Dendritic cell treated with granulocyte-macrophage colony-stimulating factor and Interleukin-4, amounts not matched to agents 40 ng/mL and 50 ng/mL, for 4 days (primary cell): Measurements from ENCODE around the gene MYLK2.
"Not testable (repeated sequence)": the region's sequence is repeated elsewhere in the genome, so short reads cannot be mapped to it uniquely, and the experiment has no call there.

Experiments
- H3K27ac Mint-ChIP-seq: one replicate; pipeline ENCODE4 v1.8.0; 2022; ENCODE audit warnings: mild to moderate bottlenecking, mixed read lengths
- H3K27me3 Mint-ChIP-seq: one replicate; pipeline ENCODE4 v1.8.0; 2022; ENCODE audit warnings: mild to moderate bottlenecking, mixed read lengths
- H3K36me3 Mint-ChIP-seq: one replicate; pipeline ENCODE4 v1.8.0; 2022; ENCODE audit warnings: low read depth, mixed read lengths
- H3K4me1 Mint-ChIP-seq: one replicate; pipeline ENCODE4 v1.8.0; 2022; ENCODE audit warnings: low read depth, mixed read lengths
- H3K4me3 Mint-ChIP-seq: one replicate; pipeline ENCODE4 v1.8.0; 2022; ENCODE audit warnings: mild to moderate bottlenecking, moderate library complexity, mixed read lengths
- H3K9me3 Mint-ChIP-seq: one replicate; pipeline ENCODE4 v1.8.0; 2022; ENCODE audit warnings: mixed read lengths
- intact Hi-C: fragments of 100-400 bp; cut with micrococcal nuclease; formaldehyde crosslinking; loops from one replicate; pipeline ENCODE4 v1.15.0; 2022

MYLK2 gene

GRCh38 chr20:31823360-31824124 is 4.4 kb downstream of the MYLK2 start:
- intact Hi-C loops, result loop anchor here (1.0 kb wide), 1 partner anchor 23 kb away; no protein-coding TSS in a partner anchor
- H3K27ac Mint-ChIP-seq, result no peak overlapping the region
- H3K36me3 Mint-ChIP-seq, result no peaks in the 10 kb centered on the region
- H3K27me3 Mint-ChIP-seq, result peaks cover 12% of the 10 kb centered on the region
- no peaks in the 10 kb centered on the region for H3K4me1 Mint-ChIP-seq
- no peaks in the 10 kb centered on the region for H3K9me3 Mint-ChIP-seq
- H3K4me3 Mint-ChIP-seq, result no peak overlapping the region

GRCh38 chr20:31824125-31824485 is 4.9 kb downstream of the MYLK2 start:
- intact Hi-C loops, result no loop called here
- Mint-ChIP-seq H3K9me3 (no peaks in the 10 kb centered on the region), H3K27ac (no peak overlapping the region), H3K4me1 (no peaks in the 10 kb centered on the region), H3K27me3 (peaks cover 13% of the 10 kb centered on the region), H3K4me3 (no peak overlapping the region), H3K36me3 (no peaks in the 10 kb centered on the region)

DNA sequence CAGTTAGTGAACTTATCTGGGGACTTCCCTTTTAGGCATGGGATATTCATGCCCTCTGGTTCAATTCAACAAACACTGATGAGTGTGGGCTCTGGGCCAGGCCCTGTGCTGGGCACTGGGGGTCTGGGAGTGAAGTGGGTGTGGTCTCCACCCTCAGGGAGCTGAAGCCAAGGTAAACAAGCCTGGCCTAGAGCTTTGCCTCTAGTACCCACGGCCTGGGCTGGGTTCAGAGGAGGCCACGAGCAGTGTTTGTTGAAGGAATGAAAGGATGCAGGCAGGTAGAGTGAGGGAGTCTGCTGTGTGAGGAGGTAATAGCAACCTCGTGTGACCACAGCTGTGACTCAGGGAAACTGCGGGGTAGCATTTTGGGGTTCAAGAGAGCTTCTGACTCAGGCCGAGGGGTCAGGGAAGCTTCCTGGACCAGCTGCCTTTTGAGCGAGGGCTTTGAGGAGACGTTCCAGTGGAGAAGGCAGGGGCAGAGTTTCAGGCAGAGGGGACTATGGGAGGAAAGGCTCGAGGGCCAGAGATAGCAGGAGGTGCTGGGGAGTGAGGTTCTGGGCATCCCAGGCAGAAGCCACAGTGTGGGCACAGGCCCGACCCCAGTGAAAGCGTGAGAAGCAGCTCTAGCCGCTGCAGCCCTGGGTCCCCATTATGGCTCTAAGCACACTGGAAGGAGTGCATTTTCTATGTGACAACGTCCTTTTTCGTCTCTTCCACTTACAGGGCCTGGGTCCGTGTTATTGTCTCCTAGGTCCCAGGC is 5.6 kb downstream of the MYLK2 start:
- Mint-ChIP-seq H3K27me3 (peaks cover 13% of the 10 kb centered on the region), H3K4me3 (no peak overlapping the region), H3K27ac (no peak overlapping the region), H3K9me3 (no peaks in the 10 kb centered on the region), H3K36me3 (no peaks in the 10 kb centered on the region), H3K4me1 (no peaks in the 10 kb centered on the region)
- intact Hi-C loops, result no loop called here

- no peaks in the 10 kb centered on the region for H3K4me1 Mint-ChIP-seq
- H3K9me3 Mint-ChIP-seq, result no peaks in the 10 kb centered on the region
- H3K27me3 Mint-ChIP-seq, result peaks cover 13% of the 10 kb centered on the region
- intact Hi-C loops, result no loop called here
- H3K27ac Mint-ChIP-seq, result no peak overlapping the region
- no peak overlapping the region for H3K4me3 Mint-ChIP-seq
- H3K36me3 Mint-ChIP-seq, result no peaks in the 10 kb centered on the region
Observed at GRCh38 chr20:31826074-31826473, 6.9 kb downstream of the MYLK2 start.

DNA sequence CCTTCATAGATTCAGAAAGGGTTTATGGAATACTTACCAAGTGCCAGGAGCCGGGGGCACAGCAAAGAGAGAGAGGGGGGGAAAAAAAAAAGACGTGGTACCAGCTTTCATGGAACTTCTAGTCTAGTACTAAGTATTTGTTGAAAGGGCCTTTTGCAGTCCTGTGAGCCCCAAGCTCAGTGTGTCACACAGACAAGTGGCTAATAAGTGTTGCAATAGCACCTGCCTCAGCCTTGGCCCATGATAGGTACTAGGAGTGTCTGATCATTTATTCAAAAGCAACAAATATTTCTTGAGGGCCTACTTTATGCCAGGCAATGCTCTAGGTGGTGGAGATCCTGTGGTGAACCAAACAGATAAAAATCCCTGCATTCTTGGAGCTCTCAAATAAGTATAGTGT is 7.9 kb downstream of the MYLK2 start:
- no peaks in the 10 kb centered on the region for H3K36me3 Mint-ChIP-seq
- H3K27me3 Mint-ChIP-seq, result peaks cover 16% of the 10 kb centered on the region
- no peaks in the 10 kb centered on the region for H3K4me1 Mint-ChIP-seq
- no peak overlapping the region for H3K4me3 Mint-ChIP-seq
- no peak overlapping the region for H3K27ac Mint-ChIP-seq
- intact Hi-C loops, result no loop called here
- no peaks in the 10 kb centered on the region for H3K9me3 Mint-ChIP-seq

DNA sequence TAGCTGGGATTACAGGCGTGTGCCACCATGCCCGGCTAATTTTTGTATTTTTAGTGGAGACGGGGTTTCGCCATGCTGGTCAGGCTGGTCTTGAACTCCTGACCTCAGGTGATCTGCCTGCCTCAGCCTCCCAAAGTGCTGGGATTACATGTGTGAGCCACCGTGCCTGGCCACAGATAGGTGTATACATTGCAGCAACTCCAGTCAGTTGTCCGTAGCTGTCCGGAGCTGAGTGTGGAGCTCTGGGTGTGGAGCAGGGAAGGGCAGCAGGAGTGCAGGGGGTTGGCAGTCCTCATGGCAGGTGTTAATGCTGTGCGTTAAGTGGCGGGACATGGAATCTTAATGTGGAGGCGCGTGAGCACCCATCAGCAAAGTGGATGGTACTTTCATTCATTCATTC is 8.9 kb downstream of the MYLK2 start:
- H3K27me3 Mint-ChIP-seq, result peaks cover 15% of the 10 kb centered on the region
- H3K36me3 Mint-ChIP-seq, H3K4me1 Mint-ChIP-seq, H3K4me3 Mint-ChIP-seq, H3K9me3 Mint-ChIP-seq, intact Hi-C loops, H3K27ac Mint-ChIP-seq: not testable (repeated sequence)

GRCh38 chr20:31829731-31830130 is 10.6 kb downstream of the MYLK2 start:
- H3K36me3 Mint-ChIP-seq, result no peaks in the 10 kb centered on the region
- no peaks in the 10 kb centered on the region for H3K9me3 Mint-ChIP-seq
- peaks cover 27% of the 10 kb centered on the region for H3K27me3 Mint-ChIP-seq
- peaks cover 5% of the 10 kb centered on the region for H3K4me1 Mint-ChIP-seq
- H3K27ac Mint-ChIP-seq, result no peak overlapping the region
- no peak overlapping the region for H3K4me3 Mint-ChIP-seq
- intact Hi-C loops, result no loop called here

- intact Hi-C loops, result no loop called here
- Mint-ChIP-seq H3K4me1 (peaks cover 13% of the 10 kb centered on the region), H3K27ac (no peak overlapping the region), H3K9me3 (no peaks in the 10 kb centered on the region), H3K36me3 (no peaks in the 10 kb centered on the region), H3K4me3 (no peak overlapping the region), H3K27me3 (peaks cover 35% of the 10 kb centered on the region)
Observed at GRCh38 chr20:31830406-31830981, 11.3 kb downstream of the MYLK2 start.

GRCh38 chr20:31831211-31831610 is 12.1 kb downstream of the MYLK2 start:
- H3K36me3 Mint-ChIP-seq, result no peaks in the 10 kb centered on the region
- intact Hi-C loops, result no loop called here
- H3K27ac Mint-ChIP-seq, result no peak overlapping the region
- H3K27me3 Mint-ChIP-seq, result peaks cover 37% of the 10 kb centered on the region
- H3K9me3 Mint-ChIP-seq, result no peaks in the 10 kb centered on the region
- H3K4me3 Mint-ChIP-seq, result no peak overlapping the region
- H3K4me1 Mint-ChIP-seq, result peaks cover 20% of the 10 kb centered on the region

DNA sequence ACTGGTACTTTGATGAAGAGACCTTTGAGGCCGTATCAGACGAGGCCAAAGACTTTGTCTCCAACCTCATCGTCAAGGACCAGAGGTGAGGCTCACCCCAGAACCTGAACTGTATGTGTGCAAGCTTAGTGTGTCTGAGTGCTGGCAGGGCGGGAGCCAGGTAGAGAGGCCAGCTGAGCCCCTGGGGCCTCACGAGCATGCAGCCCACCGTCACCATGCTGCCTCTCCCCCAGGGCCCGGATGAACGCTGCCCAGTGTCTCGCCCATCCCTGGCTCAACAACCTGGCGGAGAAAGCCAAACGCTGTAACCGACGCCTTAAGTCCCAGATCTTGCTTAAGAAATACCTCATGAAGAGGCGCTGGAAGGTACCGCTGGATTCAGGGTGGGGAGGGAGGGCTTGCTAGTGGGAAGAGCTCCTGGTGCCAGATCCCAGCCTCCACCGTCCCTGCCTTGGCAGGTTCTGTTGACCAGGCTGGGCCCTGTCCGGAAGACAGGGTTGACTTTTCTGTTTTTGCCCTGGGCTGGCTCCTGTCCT is 12.7 kb downstream of the MYLK2 start:
- peaks cover 40% of the 10 kb centered on the region for H3K27me3 Mint-ChIP-seq
- no peak overlapping the region for H3K4me3 Mint-ChIP-seq
- intact Hi-C loops, result no loop called here
- H3K27ac Mint-ChIP-seq, result no peak overlapping the region
- H3K4me1 Mint-ChIP-seq, result peaks cover 26% of the 10 kb centered on the region
- no peaks in the 10 kb centered on the region for H3K36me3 Mint-ChIP-seq
- no peaks in the 10 kb centered on the region for H3K9me3 Mint-ChIP-seq

GRCh38 chr20:31833130-31833930 is 14.2 kb downstream of the MYLK2 start:
- H3K27ac Mint-ChIP-seq, result no peak overlapping the region
- H3K4me3 Mint-ChIP-seq, result no peak overlapping the region
- no peaks in the 10 kb centered on the region for H3K36me3 Mint-ChIP-seq
- no peaks in the 10 kb centered on the region for H3K9me3 Mint-ChIP-seq
- peaks cover 42% of the 10 kb centered on the region for H3K27me3 Mint-ChIP-seq
- intact Hi-C loops, result no loop called here
- H3K4me1 Mint-ChIP-seq, result peaks cover 30% of the 10 kb centered on the region

DNA sequence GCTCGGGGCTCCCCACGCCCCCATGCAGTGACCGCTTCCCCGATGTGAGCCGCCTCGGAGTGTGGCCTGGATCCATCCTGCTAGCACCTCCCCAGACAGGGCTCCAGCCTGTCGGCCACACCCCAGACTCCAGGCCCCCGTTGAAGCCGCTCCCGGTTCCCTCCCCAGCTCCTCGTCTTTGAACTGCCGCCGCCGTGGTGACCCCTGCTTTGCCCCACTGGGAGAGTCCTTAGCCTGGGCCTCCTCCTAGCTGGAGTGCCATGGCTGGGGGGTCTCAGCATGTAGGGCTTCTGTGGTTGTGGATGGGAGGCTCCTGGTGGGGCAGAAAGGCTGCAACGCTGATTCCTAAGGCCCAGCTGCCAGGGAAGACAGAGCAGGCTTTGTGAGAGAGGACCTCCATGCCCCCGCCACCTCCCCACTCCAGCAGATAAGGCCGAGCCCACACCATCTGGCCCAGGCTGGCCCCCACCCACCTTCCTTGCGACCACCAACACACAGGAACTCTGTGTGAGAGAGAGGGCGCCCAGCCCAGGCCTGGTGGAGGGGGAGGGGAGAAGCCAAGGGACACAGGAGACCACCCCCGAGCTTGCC is 14.9 kb downstream of the MYLK2 start:
- Mint-ChIP-seq H3K9me3 (no peaks in the 10 kb centered on the region), H3K4me1 (peaks cover 30% of the 10 kb centered on the region), H3K27me3 (peaks cover 39% of the 10 kb centered on the region), H3K36me3 (no peaks in the 10 kb centered on the region), H3K4me3 (no peak overlapping the region), H3K27ac (no peak overlapping the region)
- intact Hi-C loops, result no loop called here

GRCh38 chr20:31835554-31835953 is 16.4 kb downstream of the MYLK2 start:
- Mint-ChIP-seq H3K4me3 (no peak overlapping the region), H3K4me1 (peaks cover 30% of the 10 kb centered on the region), H3K27me3 (peaks cover 39% of the 10 kb centered on the region), H3K36me3 (no peaks in the 10 kb centered on the region), H3K9me3 (no peaks in the 10 kb centered on the region), H3K27ac (no peak overlapping the region)
- intact Hi-C loops, result no loop called here
